Stimulated activated CD8-positive, alpha-beta memory T cell treated with anti-CD3 and anti-CD28 coated beads, Interleukin-12 subunit alpha, Interleukin-12 subunit beta, amount 100 ng/mL, for 24 hours (primary cell): Measurements from ENCODE around the gene NPC1L1.
"Not testable (repeated sequence)": the region's sequence is repeated elsewhere in the genome, so short reads cannot be mapped to it uniquely, and the experiment has no call there.

Experiments used
- DNase-seq: peaks from one replicate; pipeline ENCODE4 v3.0.0-alpha.2; 2020; ENCODE audit errors: extremely low read depth

Gene NPC1L1

GRCh38 chr7:44506592-44507288 lies 34.4 kb downstream of the NPC1L1 start:
- not testable (repeated sequence) for DNase-seq

- DNase-seq, result no peak
These were observed 35.5 kb downstream of the NPC1L1 start for GRCh38 chr7:44505595-44505994.

- DNase-seq, result no peak
These were observed 42.7 kb downstream of the NPC1L1 start for GRCh38 chr7:44498230-44498954.

- DNase-seq, result no peak
These were observed 43.7 kb downstream of the NPC1L1 start for GRCh38 chr7:44497155-44498027.

GRCh38 chr7:44496385-44496784 lies 44.7 kb downstream of the NPC1L1 start:
- DNase-seq, result no peak

- DNase-seq, result no peak
These were observed 46.2 kb downstream of the NPC1L1 start for GRCh38 chr7:44494960-44495359.

GRCh38 chr7:44491229-44491628 lies 49.9 kb downstream of the NPC1L1 start:
- no peak for DNase-seq

GRCh38 chr7:44490351-44491200 lies 50.6 kb downstream of the NPC1L1 start, which contains the start of gene NUDCD3:
NUDCD3 (minus strand) TSS chr7:44490658; CDS start chr7:44490600, 58 bp downstream.
- DNase-seq, result peak; percentile 55

GRCh38 chr7:44489955-44490350 lies 51.2 kb downstream of the NPC1L1 start:
- DNase-seq, result no peak

GRCh38 chr7:44488955-44489354 lies 52.2 kb downstream of the NPC1L1 start:
- no peak for DNase-seq

GRCh38 chr7:44486693-44487092 lies 54.4 kb downstream of the NPC1L1 start:
- DNase-seq, result no peak

- no peak for DNase-seq
These were observed 55.1 kb downstream of the NPC1L1 start for GRCh38 chr7:44486001-44486400.

GRCh38 chr7:44484482-44485313 lies 56.4 kb downstream of the NPC1L1 start:
- DNase-seq, result no peak

- no peak for DNase-seq
These were observed 58.3 kb downstream of the NPC1L1 start for GRCh38 chr7:44482502-44483485.

- no peak for DNase-seq
These were observed 63.2 kb downstream of the NPC1L1 start for GRCh38 chr7:44477938-44478337.

- peak; percentile 26 for DNase-seq
These were observed 63.9 kb downstream of the NPC1L1 start for GRCh38 chr7:44477063-44477830.

- no peak for DNase-seq
These were observed 64.8 kb downstream of the NPC1L1 start for GRCh38 chr7:44476313-44476712.

- no peak for DNase-seq
These were observed 67.8 kb downstream of the NPC1L1 start for GRCh38 chr7:44473295-44473694.
